Peyer's patch (tissue), 4 donors: ENCODE measurements around the gene CREG1.

ENCODE experiments used
- CTCF ChIP-seq, 6 experiments: fragments of 450-650 bp in 4 of 6; fragments of 200-600 bp in 2 of 6; sonication (generic) in 1 of 6; IDR thresholded peaks; one replicate each; pipeline ENCODE4 v1.5.1; 2017 to 2019; ENCODE audit warnings: antibody characterized with exemption in 6 of 6, mild to moderate bottlenecking in 3 of 6, moderate library complexity in 1 of 6
- POLR2A ChIP-seq, 2 donors: fragments of 450-650 bp; IDR thresholded peaks; one replicate each; pipeline ENCODE4 v1.5.1; 2017; ENCODE audit warnings: antibody characterized with exemption in 2 of 2, mild to moderate bottlenecking in 2 of 2, moderate library complexity in 2 of 2

DNA sequence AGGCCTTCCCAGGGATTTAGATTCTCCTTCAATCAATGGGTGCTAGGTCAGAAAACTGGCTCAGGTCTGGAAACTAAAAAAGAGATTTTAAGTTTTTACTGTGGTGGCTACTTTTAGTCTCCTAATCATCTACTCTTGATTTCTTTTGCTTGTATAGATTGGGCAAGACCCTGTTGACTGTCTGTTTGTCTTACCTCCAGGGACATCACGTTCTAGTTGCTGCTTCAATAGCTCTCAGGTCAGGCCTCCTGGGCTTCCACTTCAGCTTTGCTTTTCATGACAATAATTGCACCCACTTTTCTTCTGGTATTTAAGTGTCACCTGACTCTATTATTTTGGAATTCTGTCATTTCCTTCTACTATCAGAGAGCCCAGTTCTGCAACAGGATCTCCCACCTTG lies 28.5 kb upstream of the CREG1 start:
- TF ChIP-seq CTCF (IDR thresholded peaks at IDR 0.05) (no peak), POLR2A (IDR thresholded peaks at IDR 0.05) (no peak)
